Neural progenitor cell (in vitro differentiated cells): Measurements from ENCODE around the gene SESN3.
"Not testable (repeated sequence)": the region's sequence is repeated elsewhere in the genome, so short reads cannot be mapped to it uniquely, and the experiment has no call there.

Experiments
- EZH2 ChIP-seq: fragments of 200-600 bp; sonication (generic); IDR thresholded peaks from 2 replicates; pipeline ENCODE4 v1.6.1; 2017; ENCODE audit warnings: antibody characterized with exemption, mild to moderate bottlenecking, moderate library complexity
- EZH2phosphoT487 ChIP-seq: fragments of 200-600 bp; sonication (generic); IDR thresholded peaks from 2 replicates; pipeline ENCODE4 v1.6.1; 2017; ENCODE audit warnings: antibody characterized with exemption
- TF ChIP-seq, protein P1 (sequence below): fragments of 200-600 bp; sonication (generic); IDR thresholded peaks from 2 replicates; pipeline ENCODE4 v1.5.1; 2017; ENCODE audit warnings: antibody characterized with exemption, mild to moderate bottlenecking

DNA sequence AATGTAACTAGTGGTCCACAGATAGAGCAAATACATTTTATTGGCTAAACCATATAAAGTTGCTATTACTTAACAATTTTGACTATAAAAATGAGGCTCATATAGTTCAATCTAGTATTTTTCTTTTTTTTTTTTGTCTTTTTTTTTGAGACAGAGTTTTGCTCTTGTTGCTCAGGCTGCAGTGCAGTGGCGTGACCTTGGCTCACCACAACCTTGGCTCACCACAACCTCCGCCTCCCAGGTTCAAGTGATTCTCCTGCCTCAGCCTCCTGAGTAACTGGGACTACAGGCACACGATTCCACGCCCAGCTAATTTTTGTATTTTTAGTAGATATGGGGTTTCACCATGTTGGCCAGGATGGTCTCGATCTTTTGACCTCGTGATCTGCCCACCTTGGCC lies 3.9 kb downstream of the SESN3 start:
- TF ChIP-seq, protein P1, sequence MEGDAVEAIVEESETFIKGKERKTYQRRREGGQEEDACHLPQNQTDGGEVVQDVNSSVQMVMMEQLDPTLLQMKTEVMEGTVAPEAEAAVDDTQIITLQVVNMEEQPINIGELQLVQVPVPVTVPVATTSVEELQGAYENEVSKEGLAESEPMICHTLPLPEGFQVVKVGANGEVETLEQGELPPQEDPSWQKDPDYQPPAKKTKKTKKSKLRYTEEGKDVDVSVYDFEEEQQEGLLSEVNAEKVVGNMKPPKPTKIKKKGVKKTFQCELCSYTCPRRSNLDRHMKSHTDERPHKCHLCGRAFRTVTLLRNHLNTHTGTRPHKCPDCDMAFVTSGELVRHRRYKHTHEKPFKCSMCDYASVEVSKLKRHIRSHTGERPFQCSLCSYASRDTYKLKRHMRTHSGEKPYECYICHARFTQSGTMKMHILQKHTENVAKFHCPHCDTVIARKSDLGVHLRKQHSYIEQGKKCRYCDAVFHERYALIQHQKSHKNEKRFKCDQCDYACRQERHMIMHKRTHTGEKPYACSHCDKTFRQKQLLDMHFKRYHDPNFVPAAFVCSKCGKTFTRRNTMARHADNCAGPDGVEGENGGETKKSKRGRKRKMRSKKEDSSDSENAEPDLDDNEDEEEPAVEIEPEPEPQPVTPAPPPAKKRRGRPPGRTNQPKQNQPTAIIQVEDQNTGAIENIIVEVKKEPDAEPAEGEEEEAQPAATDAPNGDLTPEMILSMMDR, result not testable (repeated sequence)
- TF ChIP-seq EZH2phosphoT487, EZH2: not testable (repeated sequence)
